HG03439 (cell line): Measurements from ENCODE around the gene TCF25.

Experiments
- ATAC-seq: cut with Tn5 transposase; IDR thresholded peaks from one replicate; pipeline ENCODE4 v1.9.1; 2021; ENCODE audit warnings: mild to moderate bottlenecking, moderate library complexity; ENCODE audit not compliant: unreplicated experiment

The TCF25 gene

GRCh38 chr16:89936034-89936433 is 62.6 kb downstream of the TCF25 start:
- no peak for ATAC-seq

- ATAC-seq, result no peak
Measured at GRCh38 chr16:89936508-89936907, 63.1 kb downstream of the TCF25 start.

DNA sequence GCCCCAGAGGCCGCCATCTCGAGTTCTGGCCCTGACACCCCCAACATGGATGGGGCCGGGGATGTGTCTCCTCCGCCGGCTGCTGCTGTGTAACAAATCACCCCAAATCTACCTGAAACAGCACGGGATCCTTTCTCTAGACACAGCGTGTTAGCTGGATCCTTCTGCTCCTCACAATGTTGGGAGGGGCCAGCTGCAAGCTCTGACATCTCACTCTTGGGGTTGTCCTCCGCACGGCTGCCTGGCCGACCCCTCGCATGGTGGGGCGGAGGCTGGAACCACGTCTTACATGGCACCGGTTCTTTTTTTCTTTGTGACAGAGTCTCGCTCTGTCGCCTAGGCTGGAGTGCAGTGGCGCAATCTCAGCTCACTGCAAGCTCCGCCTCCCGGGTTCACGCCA is 63.6 kb downstream of the TCF25 start:
- ATAC-seq, result no peak

DNA sequence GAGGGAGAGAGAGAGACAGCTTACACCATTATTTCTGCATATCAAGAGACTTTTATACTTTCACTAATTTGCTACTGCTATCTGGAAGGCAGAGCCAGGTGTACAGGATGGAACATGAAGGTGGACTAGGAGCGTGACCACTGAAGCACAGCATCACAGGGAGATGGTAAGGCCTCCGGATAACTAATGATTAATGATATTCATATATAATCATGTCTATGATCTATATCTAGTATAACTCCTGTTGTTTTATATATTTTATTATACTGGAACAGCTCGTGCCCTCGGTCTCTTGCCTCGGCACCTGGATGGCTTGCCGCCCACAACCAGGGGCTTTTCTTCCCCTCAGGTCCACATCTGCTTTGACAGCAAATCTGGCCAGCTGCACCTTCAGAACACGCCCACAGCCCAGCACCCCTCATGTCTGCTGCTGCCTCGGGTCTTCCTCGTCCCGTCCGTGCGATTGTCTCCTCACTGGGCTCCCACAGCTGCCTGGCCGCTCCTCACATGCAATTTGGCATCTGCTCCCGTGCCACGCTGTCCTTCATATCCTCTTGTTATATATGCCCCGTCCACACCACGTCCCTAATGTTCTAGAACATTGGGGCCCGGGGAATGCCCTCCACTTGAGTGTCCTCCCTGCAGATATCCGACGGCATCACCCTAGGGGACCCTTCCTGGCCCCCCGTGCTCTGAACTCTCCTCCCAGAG is 64.9 kb downstream of the TCF25 start:
- no peak for ATAC-seq

GRCh38 chr16:89944773-89945172 is 71.4 kb downstream of the TCF25 start:
- ATAC-seq, result no peak

DNA sequence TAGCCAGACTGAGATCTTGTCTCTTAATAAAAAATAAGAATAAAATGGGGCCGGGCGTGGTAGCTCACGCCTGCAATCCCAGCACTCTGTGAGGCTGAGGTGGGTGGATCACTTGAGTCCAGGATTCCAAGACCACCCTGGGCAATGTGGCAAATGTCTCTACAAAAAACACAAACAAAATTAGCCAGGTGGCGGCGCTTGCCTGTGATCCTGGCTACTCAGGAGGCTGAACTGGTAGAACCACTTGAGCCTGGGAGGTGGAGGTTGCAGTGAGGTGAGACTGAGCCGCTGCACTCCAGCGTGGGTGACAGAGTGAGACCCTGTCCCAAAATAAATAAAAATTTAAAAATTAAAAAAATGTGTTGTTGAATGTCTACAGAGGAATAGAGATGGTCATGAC is 72.3 kb downstream of the TCF25 start:
- ATAC-seq, result no peak

DNA sequence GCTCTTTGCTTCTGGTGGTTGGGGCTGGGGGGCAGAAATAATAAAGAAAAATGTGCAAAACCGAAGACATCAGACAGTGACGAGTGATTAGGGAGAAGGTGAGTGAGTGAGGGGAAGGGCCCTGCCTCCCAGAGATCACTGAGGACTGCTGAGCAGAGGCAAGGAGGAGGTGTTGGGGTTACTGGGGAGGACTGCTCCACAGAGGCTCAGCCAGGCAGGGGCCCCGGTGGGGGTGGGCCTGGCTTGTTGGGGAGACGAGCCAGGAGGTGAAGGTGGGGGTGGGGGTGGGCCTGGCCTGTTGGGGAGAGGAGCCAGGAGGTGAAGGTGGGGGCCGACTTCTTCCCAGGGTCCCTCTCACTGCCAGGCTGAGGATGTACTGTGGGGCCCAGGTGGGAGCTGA is 73.1 kb downstream of the TCF25 start:
- ATAC-seq, result no peak

- ATAC-seq, result no peak
Measured at GRCh38 chr16:89949121-89949742, 75.8 kb downstream of the TCF25 start.

- no peak for ATAC-seq
Measured at GRCh38 chr16:89949756-89950155, 76.4 kb downstream of the TCF25 start.

GRCh38 chr16:89951509-89951908 is 78.1 kb downstream of the TCF25 start:
- ATAC-seq, result no peak

DNA sequence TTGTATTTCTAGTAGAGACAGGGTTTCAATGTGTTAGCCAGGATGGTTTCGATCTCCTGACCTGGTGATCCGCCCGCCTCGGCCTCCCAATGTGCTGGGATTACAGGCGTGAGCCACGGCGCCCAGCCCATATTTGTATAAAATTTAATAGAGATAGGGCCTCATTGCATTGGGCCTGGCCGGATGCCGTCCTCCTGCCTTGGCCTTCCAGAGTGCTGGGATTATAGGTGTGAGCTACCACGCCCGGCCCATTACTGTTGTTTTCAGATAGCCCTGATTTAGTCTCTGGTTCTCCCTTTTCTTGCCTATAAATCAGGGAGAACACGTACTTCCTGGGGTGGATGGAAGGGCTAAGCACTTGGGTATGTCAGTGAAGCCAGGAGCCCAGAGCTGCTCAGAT is 78.7 kb downstream of the TCF25 start:
- no peak for ATAC-seq

DNA sequence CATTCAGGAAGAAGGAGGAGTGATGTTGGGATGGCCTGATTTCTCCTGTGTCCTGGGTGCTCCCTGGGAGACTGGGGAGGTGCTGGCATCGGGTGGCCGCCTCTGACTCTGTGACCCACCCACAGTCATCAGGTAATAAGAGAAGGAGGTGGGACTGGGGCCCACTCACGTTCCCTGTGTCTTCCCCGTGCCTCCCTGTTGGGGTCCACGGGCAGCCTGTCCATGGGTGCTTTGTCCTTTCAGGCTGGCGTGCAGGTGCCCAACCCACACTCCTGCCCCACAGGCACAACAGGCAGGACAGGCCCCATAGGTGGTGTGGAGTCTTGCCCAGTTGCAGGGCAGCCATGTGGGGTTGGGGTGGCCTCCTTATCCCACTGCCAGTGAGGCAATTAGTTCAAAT is 79.2 kb downstream of the TCF25 start:
- ATAC-seq, result no peak

- no peak for ATAC-seq
Measured at GRCh38 chr16:89953671-89954406, 80.4 kb downstream of the TCF25 start.

DNA sequence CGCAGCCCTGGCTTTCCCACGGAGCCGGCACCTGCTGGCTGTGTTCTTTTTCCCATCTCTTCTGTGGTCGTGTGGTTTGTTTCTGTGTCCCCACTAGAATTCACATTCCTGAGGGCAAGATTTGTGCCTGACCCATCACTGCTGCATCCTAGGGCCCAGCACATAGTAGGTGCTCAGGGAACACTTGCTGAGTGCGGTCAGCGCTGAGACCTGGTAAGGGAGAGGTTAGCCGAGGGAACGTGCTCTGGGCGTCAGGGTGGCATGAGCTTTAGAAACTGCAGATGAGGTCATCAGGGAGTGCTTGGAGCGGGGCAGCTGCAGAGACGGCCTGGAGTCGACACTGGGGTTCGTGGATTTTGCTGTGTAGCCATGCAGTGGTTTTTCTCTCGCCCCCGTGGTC is 81.1 kb downstream of the TCF25 start:
- no peak for ATAC-seq

GRCh38 chr16:89955001-89955685 is 81.8 kb downstream of the TCF25 start:
- ATAC-seq, result no peak

DNA sequence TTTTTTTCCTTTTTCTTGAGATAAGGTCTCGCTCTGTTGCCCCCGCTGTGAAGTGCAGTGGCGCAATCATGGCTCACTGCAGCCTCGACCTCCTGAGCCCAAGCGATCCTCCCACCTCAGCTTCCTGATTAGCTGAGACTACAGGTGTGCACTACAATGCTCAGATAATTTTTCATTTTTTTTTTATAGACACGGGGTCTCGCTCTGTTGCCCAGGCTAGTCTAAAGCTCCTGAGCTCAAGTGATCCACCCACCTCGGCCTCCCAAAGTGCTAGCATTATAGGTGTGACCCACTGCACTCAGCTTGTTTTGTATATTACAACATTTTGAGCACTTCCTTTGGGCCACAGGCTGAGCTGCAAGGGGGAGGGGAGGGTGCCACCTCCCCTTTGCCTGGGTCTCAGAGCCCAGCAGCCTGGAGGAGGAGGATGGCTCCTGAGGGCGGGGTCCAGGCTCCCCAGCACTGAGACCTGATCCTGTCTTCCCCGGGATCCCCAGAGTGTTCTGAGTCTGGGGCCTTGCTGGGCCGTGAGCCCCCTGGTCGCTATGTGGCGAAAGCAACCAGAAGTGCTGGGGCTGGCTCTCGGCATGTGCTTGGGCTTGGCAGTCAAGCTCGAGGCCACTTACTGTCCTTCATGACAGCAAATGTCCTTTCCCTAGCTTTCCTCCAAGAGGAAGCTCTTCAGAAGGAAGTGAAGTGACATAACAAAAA is 83.3 kb downstream of the TCF25 start:
- ATAC-seq, result no peak

GRCh38 chr16:89957216-89957785 is 83.9 kb downstream of the TCF25 start:
- ATAC-seq, result no peak

- no peak for ATAC-seq
Measured at GRCh38 chr16:89958068-89958467, 84.7 kb downstream of the TCF25 start.

DNA sequence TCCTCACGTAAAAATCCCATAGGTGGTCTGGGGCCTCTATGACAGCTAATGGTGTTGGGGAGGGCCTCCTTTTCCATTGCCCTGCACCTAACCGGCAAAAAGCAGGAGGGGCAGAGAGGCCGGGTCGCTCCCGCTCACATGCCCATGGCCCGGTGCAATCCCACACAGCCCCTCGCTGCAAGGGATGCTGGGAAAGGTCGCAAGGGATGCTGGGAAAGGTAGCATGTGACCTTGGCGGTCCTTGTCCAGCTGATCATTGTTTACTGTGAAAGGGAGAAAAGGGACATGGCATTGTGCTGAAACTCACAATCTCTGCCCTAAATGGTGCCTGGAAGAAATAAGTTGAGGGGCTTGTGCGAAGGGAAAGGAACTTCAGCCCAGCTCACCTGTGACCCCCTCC is 85.2 kb downstream of the TCF25 start:
- ATAC-seq, result no peak

GRCh38 chr16:89960966-89961365 is 87.6 kb downstream of the TCF25 start:
- no peak for ATAC-seq
